ENCODE results near the gene CASKIN2.

GRCh38 chr17:75498039-75498725 lies 17.2 kb downstream of the CASKIN2 start:
- TF ChIP-seq CTCF (IDR thresholded peaks at IDR 0.05), result no peak
- TF ChIP-seq POLR2A (IDR thresholded peaks at IDR 0.05), result no peak

All from esophagus squamous epithelium (tissue), 4 donors.